Breast epithelium (tissue), 3 donors: ENCODE data around the gene STXBP6.

Source experiments
- CTCF ChIP-seq, 3 donors: fragments of 450-650 bp; IDR thresholded peaks; one replicate each; pipeline ENCODE4 v1.5.1; 2016 to 2017; ENCODE audit warnings: antibody characterized with exemption in 3 of 3, mild to moderate bottlenecking in 3 of 3, moderate library complexity in 3 of 3
- POLR2A ChIP-seq: fragments of 450-650 bp; IDR thresholded peaks from one replicate; pipeline ENCODE4 v1.6.1; 2016; ENCODE audit warnings: antibody characterized with exemption, mild to moderate bottlenecking, moderate library complexity

DNA sequence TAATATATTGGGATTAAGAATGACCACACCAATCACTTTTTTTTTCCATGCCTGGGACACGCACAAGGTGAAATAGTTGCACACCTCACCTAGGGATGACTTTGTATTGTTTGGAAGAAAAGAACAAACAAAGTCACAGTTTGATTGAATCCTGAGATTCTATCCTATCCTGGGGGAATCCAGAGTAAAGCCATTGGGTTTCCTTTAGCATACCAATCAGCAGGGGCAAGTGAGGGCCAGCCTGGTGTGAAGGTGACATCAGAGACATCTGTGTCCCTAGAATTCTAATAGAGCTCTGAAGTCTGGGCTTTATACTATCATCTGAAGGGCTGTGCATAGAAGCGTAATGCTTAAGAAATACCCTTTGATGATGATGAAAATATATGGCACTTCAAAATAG, 199.9 kb downstream of the STXBP6 start:
- no peak for TF ChIP-seq POLR2A
- TF ChIP-seq CTCF (IDR thresholded peaks at IDR 0.05) = no peak
